RWPE2 (cell line): ENCODE results near the gene ZNF398.

Source experiments
- ATAC-seq: fragments of 200-7000 bp; cut with Tn5 transposase; 3 replicates; pipeline ENCODE4 v1.9.1; 2021; ENCODE audit warnings: low read depth
- DNase-seq: peaks from one replicate; pipeline ENCODE4 v3.0.0-alpha.2; 2020; ENCODE audit warnings: low spot score
- H3K27ac ChIP-seq: fragments of 450-650 bp; 2 replicates; pipeline ENCODE4 v1.5.1; 2017; ENCODE audit warnings: mild to moderate bottlenecking; ENCODE audit not compliant: poor library complexity, severe bottlenecking
- H3K27me3 ChIP-seq: fragments of 250-450 bp; sonication (Bioruptor Pico); 2 replicates; pipeline ENCODE4 v1.5.1; 2021; ENCODE audit warnings: mild to moderate bottlenecking, moderate library complexity; ENCODE audit not compliant: insufficient read depth, poor library complexity, severe bottlenecking
- H3K36me3 ChIP-seq: fragments of 250-450 bp; sonication (Bioruptor Pico); 2 replicates; pipeline ENCODE4 v1.5.1; 2020; ENCODE audit warnings: low read depth, mild to moderate bottlenecking, moderate library complexity
- H3K4me1 ChIP-seq: fragments of 250-450 bp; sonication (Bioruptor Pico); 2 replicates; pipeline ENCODE4 v1.5.1; 2021; ENCODE audit warnings: mild to moderate bottlenecking, moderate library complexity; ENCODE audit not compliant: insufficient read depth, poor library complexity, severe bottlenecking
- H3K4me3 ChIP-seq: fragments of 250-450 bp; sonication (Bioruptor Pico); 2 replicates; pipeline ENCODE4 v1.5.1; 2021; ENCODE audit warnings: mild to moderate bottlenecking, moderate library complexity; ENCODE audit not compliant: severe bottlenecking
- H3K9me3 ChIP-seq: fragments of 250-450 bp; sonication (Bioruptor Pico); 2 replicates; pipeline ENCODE4 v1.5.1; 2021; ENCODE audit warnings: mild to moderate bottlenecking, moderate library complexity; ENCODE audit not compliant: severe bottlenecking
- CTCF ChIP-seq: fragments of 450-650 bp; IDR thresholded peaks from one replicate; pipeline ENCODE4 v1.5.1; 2017; ENCODE audit warnings: mild to moderate bottlenecking, moderate library complexity; ENCODE audit not compliant: poor library complexity, severe bottlenecking

ZNF398 gene

GRCh38 chr7:149161241-149161848 is 14.1 kb downstream of the ZNF398 start:
- H3K9me3 ChIP-seq, result no peaks in the 10 kb centered on the region
- ATAC-seq (peak; percentile 63), DNase-seq (no peak)
- peaks cover 3% of the 10 kb centered on the region for H3K4me1 ChIP-seq
- H3K27me3 ChIP-seq, result no peaks in the 10 kb centered on the region
- peak overlapping the region; percentile 35 for H3K27ac ChIP-seq
- peaks cover 66% of the 10 kb centered on the region for H3K36me3 ChIP-seq
- no peak for TF ChIP-seq CTCF
- no peak overlapping the region for H3K4me3 ChIP-seq

- ATAC-seq, result no peak
- Histone ChIP-seq H3K36me3 (peaks cover 77% of the 10 kb centered on the region), H3K4me1 (peaks cover under 1% of the 10 kb centered on the region), H3K4me3 (no peak overlapping the region), H3K27me3 (no peaks in the 10 kb centered on the region), H3K9me3 (no peaks in the 10 kb centered on the region), H3K27ac (no peak overlapping the region)
- no peak for TF ChIP-seq CTCF
- no peak for DNase-seq
Observed at GRCh38 chr7:149166142-149166541, 18.9 kb downstream of the ZNF398 start.

- H3K36me3 ChIP-seq, result peaks cover 79% of the 10 kb centered on the region
- no peak for TF ChIP-seq CTCF
- ATAC-seq (no peak), DNase-seq (no peak)
- H3K27ac ChIP-seq, result no peak overlapping the region
- no peak overlapping the region for H3K4me3 ChIP-seq
- H3K27me3 ChIP-seq, result no peaks in the 10 kb centered on the region
- peaks cover 3% of the 10 kb centered on the region for H3K4me1 ChIP-seq
- H3K9me3 ChIP-seq, result no peaks in the 10 kb centered on the region
Observed at GRCh38 chr7:149166630-149167352, 19.5 kb downstream of the ZNF398 start.

GRCh38 chr7:149171892-149172533 is 24.8 kb downstream of the ZNF398 start:
- Histone ChIP-seq H3K36me3 (peaks cover 75% of the 10 kb centered on the region), H3K4me1 (peaks cover 13% of the 10 kb centered on the region), H3K4me3 (no peak overlapping the region), H3K9me3 (no peaks in the 10 kb centered on the region), H3K27ac (peak overlapping the region; percentile 82), H3K27me3 (no peaks in the 10 kb centered on the region)
- ATAC-seq (peak; percentile 100), DNase-seq (peak; percentile 73)
- TF ChIP-seq CTCF, result no peak
